T-helper 2 cell (primary cell): Measurements from ENCODE around the gene TIAM2.
A peak's percentile ranks its signal among the peaks of the same experiment; 100 is the strongest.

ENCODE experiments used
- DNase-seq, 5 experiments: peaks; one replicate each; pipeline versions ENCODE4 v3.0.0 to v3.0.0-alpha.2; 2012 to 2022

TIAM2 gene

GRCh38 chr6:155026022-155026705, 31.0 kb downstream of the TIAM2 start:
- no peak for DNase-seq

DNA sequence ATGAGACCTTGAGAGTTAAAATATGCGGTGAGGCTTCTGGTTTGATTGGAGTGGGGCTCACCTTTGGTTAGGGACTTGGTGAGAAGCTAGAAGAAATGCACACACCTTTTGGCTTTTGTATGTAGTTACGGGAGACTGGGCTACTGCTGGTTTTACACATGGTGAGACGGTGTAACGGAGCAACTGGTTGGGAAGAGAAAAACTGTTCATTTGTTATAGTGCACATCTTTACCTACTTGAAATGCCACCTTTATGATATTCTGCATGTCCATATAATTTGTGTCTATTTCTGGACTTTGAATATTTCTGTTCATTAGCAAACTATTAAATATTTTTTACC, 31.6 kb downstream of the TIAM2 start:
- no peak for DNase-seq

DNA sequence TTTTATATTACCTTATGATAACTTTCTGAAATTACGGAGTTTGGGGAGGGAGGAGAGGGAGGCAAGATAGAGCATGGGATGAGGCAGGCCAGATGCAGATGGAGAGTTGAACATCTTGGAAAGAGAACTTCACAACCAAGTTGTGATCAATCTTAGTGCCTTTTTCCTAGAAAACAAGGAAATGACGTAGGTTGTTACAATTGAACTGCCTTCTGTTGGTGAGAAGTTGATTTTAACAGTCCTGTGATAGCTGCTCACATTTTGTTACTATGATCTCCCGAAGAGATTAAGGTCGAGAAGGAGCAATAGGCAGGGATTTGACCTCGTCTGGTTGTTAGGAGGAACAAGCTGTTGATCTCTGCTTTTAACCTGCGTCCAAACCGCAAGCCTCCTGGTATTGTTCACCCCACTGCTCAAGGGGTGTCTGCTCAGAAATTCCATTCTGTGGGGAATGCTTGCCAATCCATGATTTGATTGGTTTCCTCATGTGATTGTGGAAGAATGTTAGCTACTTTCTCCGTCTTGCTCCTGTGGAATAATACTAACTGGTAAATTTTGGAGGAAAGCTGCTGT, 35.1 kb downstream of the TIAM2 start:
- no peak for DNase-seq

DNA sequence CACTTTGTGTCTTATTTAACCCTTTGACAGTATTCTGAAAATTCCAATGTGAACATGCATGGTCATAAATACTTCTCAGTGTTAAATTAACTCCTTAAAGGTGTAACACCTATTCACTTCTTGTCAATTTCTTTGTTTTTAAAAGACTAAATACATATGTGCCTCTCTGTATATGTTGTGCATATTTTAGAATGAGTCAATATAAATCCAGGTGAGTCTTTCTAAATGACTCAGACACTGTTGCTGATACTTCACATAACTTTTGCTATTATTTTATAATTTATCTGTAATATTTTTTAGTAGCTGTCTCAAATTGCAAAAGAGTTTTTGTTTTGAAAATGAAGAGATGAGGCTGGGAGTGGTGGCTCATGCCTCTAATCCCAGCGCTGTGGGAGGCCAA, 36.0 kb downstream of the TIAM2 start:
- no peak for DNase-seq

DNA sequence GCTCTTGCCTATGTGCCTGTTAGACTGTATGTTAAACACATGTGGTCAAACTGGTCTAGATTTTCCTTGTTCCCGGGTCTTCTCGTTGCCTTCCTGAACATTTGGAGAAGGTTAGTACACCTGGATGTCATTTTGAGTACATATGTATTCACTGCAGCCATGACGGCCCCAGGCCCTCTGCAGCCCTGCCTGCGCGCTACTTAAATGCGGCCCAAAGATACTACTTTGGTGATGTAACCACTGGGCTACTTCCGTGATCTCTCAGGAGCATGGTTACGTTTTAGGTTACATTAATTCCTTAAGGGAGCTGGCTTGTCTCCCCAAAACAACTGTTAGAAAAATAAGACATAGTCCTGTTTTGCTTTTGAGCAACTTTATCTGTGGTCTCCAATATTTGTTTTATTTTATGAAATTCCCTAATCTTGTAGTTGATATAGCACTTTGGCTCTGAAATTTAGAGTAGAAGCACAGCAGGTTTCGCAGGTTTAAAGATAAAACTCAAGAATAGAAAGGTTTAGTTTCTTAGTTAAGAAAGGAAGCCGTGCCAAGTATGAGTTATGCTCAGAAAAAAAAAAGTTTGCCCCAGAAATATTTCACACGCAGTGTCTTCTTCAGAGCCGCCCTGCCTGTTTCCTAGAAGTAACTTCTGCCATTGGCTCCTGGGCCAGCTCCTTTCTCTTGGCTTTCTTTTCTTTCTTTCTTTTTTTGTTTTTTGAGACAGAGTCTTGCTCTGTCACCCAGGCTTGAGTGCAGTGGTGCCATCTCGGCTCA, 38.1 kb downstream of the TIAM2 start:
- no peak for DNase-seq

DNA sequence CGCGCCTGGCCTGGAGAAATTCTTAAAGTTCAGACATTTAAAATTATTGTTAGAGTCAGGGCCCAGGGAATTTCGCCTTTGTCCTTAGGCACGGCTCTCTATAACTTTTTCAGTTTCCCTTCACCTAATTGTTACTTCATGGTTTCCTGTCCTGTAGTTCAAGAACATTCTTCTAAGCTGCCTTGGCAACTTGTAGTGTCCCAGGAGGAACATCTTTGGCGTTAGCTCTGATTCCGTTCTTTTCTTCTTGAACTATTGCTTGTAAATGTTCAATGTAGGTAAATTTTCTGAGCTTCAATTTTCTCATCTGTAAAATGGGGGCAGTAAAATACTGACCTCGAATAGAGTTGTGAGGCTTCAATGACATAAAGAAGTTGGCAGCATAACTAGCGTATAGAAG, 41.8 kb downstream of the TIAM2 start:
- no peak for DNase-seq

DNA sequence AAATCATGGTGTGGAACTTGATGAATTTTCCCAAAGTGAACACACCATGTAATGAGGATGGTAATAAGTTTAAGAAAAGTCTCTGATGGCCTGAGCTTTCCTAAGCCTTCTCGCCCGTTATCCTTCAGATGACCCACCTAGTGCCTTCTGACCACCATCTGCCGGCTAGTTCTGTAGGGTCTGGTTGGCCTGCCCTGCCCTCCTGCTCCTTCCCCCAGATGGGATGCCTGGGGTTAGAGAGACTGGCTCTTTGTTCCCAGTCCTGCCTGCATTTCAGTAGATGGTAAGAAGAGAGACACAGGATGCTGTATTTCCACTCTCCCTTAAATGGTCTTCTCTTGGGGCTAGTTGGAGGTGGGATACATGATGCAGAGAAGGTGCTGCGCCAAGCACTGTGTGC, 43.0 kb downstream of the TIAM2 start:
- DNase-seq = no peak

GRCh38 chr6:155038527-155038926, 43.4 kb downstream of the TIAM2 start:
- no peak for DNase-seq

- DNase-seq = no peak
Measured at GRCh38 chr6:155039618-155040017, 44.5 kb downstream of the TIAM2 start.

GRCh38 chr6:155040154-155040553, 45.0 kb downstream of the TIAM2 start:
- no peak for DNase-seq

DNA sequence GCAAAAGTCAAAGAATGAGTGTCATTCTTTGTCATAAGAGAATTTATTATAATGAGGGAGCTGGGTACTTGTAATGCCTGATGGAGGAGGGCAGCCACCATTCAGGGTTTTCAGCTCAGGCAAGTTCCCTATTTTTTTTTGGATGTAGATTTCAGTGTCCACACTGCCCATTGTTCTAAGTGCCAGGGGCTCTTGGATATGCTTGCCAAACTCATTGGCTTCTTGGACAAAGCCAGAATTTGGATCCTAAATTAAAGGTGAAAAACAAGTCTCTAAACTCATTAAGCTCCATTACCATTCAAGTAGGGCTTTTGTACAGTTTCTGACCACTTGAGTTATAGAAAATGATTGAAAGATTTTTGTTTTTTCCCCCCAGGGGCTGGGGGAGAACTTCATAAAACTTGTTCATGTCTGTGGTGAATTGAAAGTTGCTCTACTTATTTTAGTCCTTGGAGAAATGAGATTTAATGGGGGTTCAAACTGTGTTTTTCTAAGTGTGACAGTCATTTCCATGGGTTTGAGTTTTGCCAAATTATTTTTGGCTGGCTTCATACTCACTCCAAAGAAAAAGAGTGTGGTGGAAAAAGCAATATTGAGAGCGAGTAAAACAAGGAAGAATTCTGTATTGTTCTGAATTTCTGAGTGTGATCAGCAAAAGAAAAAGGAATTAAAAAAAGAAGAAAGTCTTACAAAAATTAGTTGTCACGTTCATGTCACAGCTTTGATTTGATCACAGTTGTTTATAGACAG, 46.0 kb downstream of the TIAM2 start:
- DNase-seq = no peak

DNA sequence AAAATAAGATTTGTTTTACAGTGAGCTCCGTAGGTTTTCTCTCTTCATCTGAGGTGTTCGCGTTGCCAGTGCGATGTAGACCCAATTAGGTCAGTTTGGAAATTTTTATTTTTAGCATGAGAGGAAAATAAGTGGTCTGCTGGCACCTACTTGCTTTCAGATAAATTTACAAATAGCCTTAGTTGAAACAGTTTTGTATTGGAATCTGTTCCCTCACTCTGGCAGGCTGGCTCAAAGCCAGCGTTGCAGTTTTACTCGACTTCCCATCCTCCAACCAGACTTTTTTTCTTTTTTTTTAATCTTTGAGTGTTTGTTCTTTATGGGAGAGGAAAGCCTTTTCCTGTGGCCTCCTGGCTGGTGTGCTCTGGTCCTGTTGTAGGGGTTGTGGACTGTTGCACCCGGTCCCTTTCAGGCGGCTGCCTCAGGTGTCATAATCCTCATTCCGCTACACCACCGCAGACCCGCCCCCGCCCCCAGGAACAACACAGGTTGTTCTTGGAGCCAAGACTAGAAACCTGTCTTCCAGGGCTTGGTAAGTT, 46.7 kb downstream of the TIAM2 start:
- DNase-seq = no peak

DNA sequence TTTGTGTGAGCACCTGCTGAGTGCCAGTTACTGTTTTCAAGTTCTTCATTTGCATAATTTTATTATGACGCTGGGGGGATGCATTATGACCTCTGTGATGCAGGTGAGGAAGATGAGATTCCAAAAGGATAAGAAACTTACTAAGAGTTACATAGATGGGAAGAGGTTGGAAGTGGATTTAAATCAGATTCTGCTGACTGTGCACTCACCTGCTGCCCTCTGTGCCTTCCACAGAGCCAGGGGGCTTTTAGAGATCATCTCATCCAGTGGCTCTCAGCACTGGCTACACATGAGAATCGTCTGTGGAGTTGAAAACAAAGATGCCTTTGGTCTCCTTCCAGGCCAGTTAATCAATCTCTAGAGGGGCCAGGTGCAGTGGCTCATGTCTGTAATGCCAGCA, 47.9 kb downstream of the TIAM2 start:
- DNase-seq = no peak

- DNase-seq = no peak
Measured at GRCh38 chr6:155045561-155046404, 50.7 kb downstream of the TIAM2 start.

DNA sequence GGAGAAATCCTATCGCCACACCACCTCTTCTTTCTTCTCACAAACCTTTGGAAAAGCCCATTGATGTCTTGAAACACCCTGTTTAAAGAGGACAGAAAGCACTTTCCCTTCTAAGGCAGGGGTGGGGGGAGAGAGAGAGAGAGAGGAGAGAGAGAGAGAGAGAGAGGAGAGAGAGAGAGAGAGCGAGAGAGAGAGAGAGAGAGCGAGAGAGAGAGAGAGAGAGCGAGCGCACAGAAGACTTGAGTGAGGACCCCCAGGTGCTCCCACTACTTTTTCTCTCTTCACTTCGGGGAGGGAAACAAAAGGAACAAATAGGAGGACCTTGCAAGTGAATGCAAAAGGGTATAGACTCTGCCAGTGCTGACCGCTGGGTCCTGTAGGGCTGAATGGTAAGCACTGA, 52.4 kb downstream of the TIAM2 start:
- DNase-seq = no peak

GRCh38 chr6:155050311-155050710, 55.2 kb downstream of the TIAM2 start:
- peak in 2 of 5 experiments; percentile 36 to 93 for DNase-seq

DNA sequence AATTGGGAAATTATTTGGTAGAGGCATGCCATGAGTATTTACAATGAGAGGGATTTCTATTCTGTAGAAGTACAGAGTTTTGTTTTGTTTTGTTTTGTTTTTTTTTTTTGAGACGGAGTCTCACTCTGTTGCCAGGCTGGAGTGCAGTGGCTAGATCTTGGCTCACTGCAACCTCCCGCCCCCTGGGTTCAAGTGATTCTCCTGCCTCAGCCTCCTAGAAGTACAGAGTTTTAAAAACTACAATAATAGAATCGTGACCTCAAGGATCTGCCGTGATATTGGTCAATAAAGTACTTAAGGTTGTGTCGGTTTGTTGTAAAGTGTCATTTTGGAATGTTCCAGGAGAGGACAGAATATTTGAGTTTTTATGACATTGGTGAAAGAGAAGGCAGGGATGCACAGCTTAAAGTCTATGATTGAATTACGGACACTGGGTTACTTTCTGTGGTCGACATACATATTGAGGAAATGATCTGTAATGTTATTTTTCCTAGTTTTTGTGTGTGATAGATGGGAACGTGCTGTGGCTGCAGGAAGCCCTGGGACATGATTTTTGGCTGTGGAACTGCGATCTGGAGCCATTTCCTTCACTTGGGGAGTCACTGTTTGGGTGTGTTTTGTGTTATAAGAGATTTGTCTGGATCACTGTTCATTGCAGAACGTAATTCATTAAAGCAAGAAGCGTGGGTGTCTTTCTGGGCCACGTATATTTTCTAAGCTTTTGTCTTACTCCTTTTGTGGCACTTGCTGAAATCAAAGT, 59.6 kb downstream of the TIAM2 start:
- no peak for DNase-seq

DNA sequence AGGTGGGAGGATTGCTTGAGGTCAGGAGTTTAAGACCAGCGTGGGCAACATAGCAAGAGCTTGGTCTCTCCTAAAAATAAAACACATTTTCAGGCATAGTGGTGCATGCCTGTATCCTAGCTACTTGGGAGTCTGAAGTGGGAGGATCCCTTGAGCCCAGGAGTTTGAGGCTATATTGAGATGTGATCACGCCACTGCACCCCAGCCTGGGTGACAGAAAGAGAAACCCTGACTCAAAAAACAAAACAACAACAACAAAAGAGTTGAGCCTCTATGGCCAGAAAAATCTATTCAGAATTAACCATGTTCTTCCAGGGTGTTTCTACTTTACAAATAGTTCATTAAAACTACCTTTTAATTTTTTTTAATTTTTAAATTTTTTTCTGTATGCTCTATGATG, 60.6 kb downstream of the TIAM2 start:
- DNase-seq = peak in 1 of 5 experiments; percentile 7

GRCh38 chr6:155056756-155057155, 61.6 kb downstream of the TIAM2 start:
- DNase-seq = no peak

DNA sequence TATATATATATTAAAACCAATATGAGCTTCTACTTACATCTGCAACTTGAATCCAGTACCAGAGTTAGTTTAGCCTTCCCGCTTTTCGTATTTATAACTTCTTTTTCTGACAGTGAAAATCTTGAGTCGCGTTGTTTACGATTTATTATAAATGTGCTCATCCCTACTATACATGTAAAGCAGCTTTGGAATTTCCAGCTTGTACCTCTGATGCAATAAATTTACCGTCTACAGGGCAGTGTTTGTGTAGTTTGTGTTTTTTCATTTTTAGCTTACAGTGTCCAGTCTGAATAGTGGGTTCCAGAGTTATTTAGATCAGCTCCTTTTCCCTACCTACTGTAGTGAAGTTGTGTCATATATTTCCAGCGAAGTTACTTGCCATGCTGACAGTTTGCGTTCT, 66.3 kb downstream of the TIAM2 start:
- DNase-seq = no peak

DNA sequence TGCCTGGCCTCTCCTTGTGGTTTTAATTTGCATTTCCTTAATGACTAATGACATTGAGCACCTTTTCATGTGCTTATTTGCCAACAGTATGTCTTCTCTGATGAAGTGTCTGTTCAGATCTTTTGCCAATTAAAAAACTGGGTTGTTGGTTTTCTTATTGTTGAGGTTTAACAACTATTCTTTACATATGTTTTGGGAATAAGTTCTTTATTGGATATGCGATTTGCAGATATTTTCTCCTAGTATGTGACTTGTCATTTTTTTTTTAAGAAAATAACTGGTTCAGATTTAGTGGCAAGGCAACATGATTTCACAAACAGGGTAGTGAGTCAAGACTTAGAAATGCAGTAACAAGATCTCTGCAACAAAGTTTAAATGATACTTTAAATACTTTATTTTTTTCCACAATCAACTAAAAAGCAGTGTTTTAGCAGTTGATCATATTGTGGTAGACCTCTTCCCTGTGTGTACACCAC, 67.8 kb downstream of the TIAM2 start:
- no peak for DNase-seq
